NCI-H2227 (cell line): ENCODE data around the gene MICALL2.

Experiments used
- DNase-seq: peaks from one replicate; lab custom pipeline; 2025; ENCODE audit not compliant: unreplicated experiment; lab: John Stamatoyannopoulos, UW

MICALL2 gene

GRCh38 chr7:1458683-1459511 is at the start of gene MICALL2:
TSS of gene MICALL2 (minus strand) at chr7:1459470. CDS start at chr7:1459326, 144 bp downstream.
- DNase-seq, result peak; percentile 49

GRCh38 chr7:1508277-1508758 is 49.0 kb upstream of the MICALL2 start:
- no peak for DNase-seq

- peak; percentile 14 for DNase-seq
Measured at GRCh38 chr7:1505731-1506550, 46.7 kb upstream of the MICALL2 start.

GRCh38 chr7:1503816-1504775 is 44.8 kb upstream of the MICALL2 start, which contains the start of gene INTS1:
TSS of gene INTS1 (minus strand) at chr7:1504389. CDS start at chr7:1503960, 429 bp downstream.
- peak; percentile 92 for DNase-seq

- DNase-seq, result no peak
Measured at GRCh38 chr7:1503390-1503789, 44.1 kb upstream of the MICALL2 start.

- DNase-seq, result no peak
Measured at GRCh38 chr7:1502845-1503244, 43.6 kb upstream of the MICALL2 start.

GRCh38 chr7:1501487-1502270 is 42.4 kb upstream of the MICALL2 start:
- no peak for DNase-seq

GRCh38 chr7:1500064-1500807 is 41.0 kb upstream of the MICALL2 start:
- DNase-seq, result no peak

GRCh38 chr7:1499367-1500029 is 40.2 kb upstream of the MICALL2 start:
- DNase-seq, result no peak

GRCh38 chr7:1498370-1499305 is 39.4 kb upstream of the MICALL2 start:
- DNase-seq, result no peak

- no peak for DNase-seq
Measured at GRCh38 chr7:1497293-1497927, 38.1 kb upstream of the MICALL2 start.

- DNase-seq, result no peak
Measured at GRCh38 chr7:1496531-1497292, 37.4 kb upstream of the MICALL2 start.

GRCh38 chr7:1495564-1496242 is 36.4 kb upstream of the MICALL2 start:
- DNase-seq, result no peak

GRCh38 chr7:1494866-1495563 is 35.7 kb upstream of the MICALL2 start:
- no peak for DNase-seq

GRCh38 chr7:1494447-1494846 is 35.2 kb upstream of the MICALL2 start:
- no peak for DNase-seq
